H9 (cell line): ENCODE measurements around the gene ERCC6L2. TPM values are rescaled to one million over a fixed set of nuclear protein-coding genes. Genes with fewer than 3 reads are reported as not detected.

ENCODE experiments used
- DNase-seq: peaks from one replicate; pipeline ENCODE4 v3.0.0-alpha.2; 2017
- H2AFZ ChIP-seq: one replicate; pipeline ENCODE4 v1.6.1; 2013; ENCODE audit warnings: mild to moderate bottlenecking, low read length, control low read depth, moderate library complexity
- H2AK5ac ChIP-seq: 2 replicates; pipeline ENCODE4 v1.6.1; 2013; ENCODE audit warnings: low read length, control low read depth, mixed read lengths; ENCODE audit not compliant: insufficient read length
- H2BK120ac ChIP-seq: one replicate; pipeline ENCODE4 v1.6.1; 2013; ENCODE audit warnings: low read depth, mild to moderate bottlenecking, low read length, control low read depth, inconsistent platforms; ENCODE audit not compliant: poor library complexity, severe bottlenecking
- H2BK12ac ChIP-seq: 2 replicates; pipeline ENCODE4 v1.6.1; 2013; ENCODE audit warnings: low read length, control low read depth, mixed read lengths, low read depth; ENCODE audit not compliant: insufficient read length
- H2BK15ac ChIP-seq: 2 replicates; pipeline ENCODE4 v1.6.1; 2013; ENCODE audit warnings: low read depth, low read length, control low read depth
- H2BK20ac ChIP-seq: one replicate; pipeline ENCODE4 v1.6.1; 2013; ENCODE audit warnings: low read depth, mild to moderate bottlenecking, low read length, control low read depth, inconsistent platforms; ENCODE audit not compliant: poor library complexity, severe bottlenecking
- H2BK5ac ChIP-seq: 2 replicates; pipeline ENCODE4 v1.6.1; 2013; ENCODE audit warnings: low read length, control low read depth, mixed read lengths; ENCODE audit not compliant: insufficient read length
- H3K14ac ChIP-seq: 2 replicates; pipeline ENCODE4 v1.6.1; 2013; ENCODE audit warnings: low read length, control low read depth; ENCODE audit not compliant: insufficient read depth
- H3K18ac ChIP-seq: 2 replicates; pipeline ENCODE4 v1.6.1; 2013; ENCODE audit warnings: low read depth, mild to moderate bottlenecking, mixed read lengths, low read length, control low read depth; ENCODE audit not compliant: insufficient read length
- H3K23ac ChIP-seq: 2 replicates; pipeline ENCODE4 v1.6.1; 2013; ENCODE audit warnings: low read length, control low read depth, mixed read lengths, low read depth; ENCODE audit not compliant: insufficient read length
- H3K23me2 ChIP-seq: 2 replicates; pipeline ENCODE4 v1.6.1; 2013; ENCODE audit warnings: low read depth, mild to moderate bottlenecking, mixed read lengths, low read length, control low read depth; ENCODE audit not compliant: insufficient read length, poor library complexity, severe bottlenecking
- H3K27ac ChIP-seq: 2 replicates; pipeline ENCODE4 v1.5.1; 2013; ENCODE audit warnings: low read length, control low read depth, mixed read lengths, low read depth; ENCODE audit not compliant: insufficient read length
- H3K27me3 ChIP-seq: 2 replicates; pipeline ENCODE4 v1.6.1; 2013; ENCODE audit warnings: low read length, control low read depth, inconsistent platforms; ENCODE audit not compliant: insufficient read depth
- H3K4ac ChIP-seq: 2 replicates; pipeline ENCODE4 v1.6.1; 2013; ENCODE audit warnings: low read depth, mild to moderate bottlenecking, control low read depth, inconsistent platforms, low read length, moderate library complexity
- H3K4me1 ChIP-seq: 2 replicates; pipeline ENCODE4 v1.6.1; 2013; ENCODE audit warnings: low read length, control low read depth, inconsistent platforms; ENCODE audit not compliant: insufficient read depth
- H3K4me2 ChIP-seq: 2 replicates; pipeline ENCODE4 v1.6.1; 2013; ENCODE audit warnings: low read length, control low read depth, mixed read lengths; ENCODE audit not compliant: insufficient read length, insufficient read depth
- H3K56ac ChIP-seq: 2 replicates; pipeline ENCODE4 v1.6.1; 2013; ENCODE audit warnings: low read depth, mild to moderate bottlenecking, mixed read lengths, low read length, control low read depth; ENCODE audit not compliant: insufficient read length
- H3K79me1 ChIP-seq: 2 replicates; pipeline ENCODE4 v1.6.1; 2013; ENCODE audit warnings: low read depth, mild to moderate bottlenecking, moderate library complexity, low read length, control low read depth, inconsistent platforms; ENCODE audit not compliant: insufficient read depth, poor library complexity, severe bottlenecking
- H3K79me2 ChIP-seq: 2 replicates; pipeline ENCODE4 v1.6.1; 2013; ENCODE audit warnings: low read length, control low read depth, inconsistent platforms; ENCODE audit not compliant: insufficient read depth
- H3K9ac ChIP-seq: 2 replicates; pipeline ENCODE4 v1.6.1; 2013; ENCODE audit warnings: low read length, control low read depth, mixed read lengths; ENCODE audit not compliant: insufficient read length; ENCODE audit errors: extremely low read depth
- H3K9me3 ChIP-seq: one replicate; pipeline ENCODE4 v1.6.1; 2013; ENCODE audit warnings: low read depth, low read length, inconsistent platforms; ENCODE audit not compliant: control insufficient read depth
- H3T11ph ChIP-seq: one replicate; pipeline ENCODE4 v1.6.1; 2013; ENCODE audit warnings: mild to moderate bottlenecking, low read length, control low read depth, inconsistent platforms
- H4K20me1 ChIP-seq: one replicate; pipeline ENCODE4 v1.6.1; 2013; ENCODE audit not compliant: control insufficient read depth, insufficient read length, insufficient read depth
- H4K5ac ChIP-seq: 2 replicates; pipeline ENCODE4 v1.6.1; 2013; ENCODE audit warnings: low read depth, mild to moderate bottlenecking, mixed read lengths, low read length, control low read depth; ENCODE audit not compliant: insufficient read length
- H4K8ac ChIP-seq: replicated peaks from 2 replicates; pipeline ENCODE4 v1.6.1; 2013; ENCODE audit warnings: low read length, control low read depth, mixed read lengths, low read depth; ENCODE audit not compliant: insufficient read length
- H4K91ac ChIP-seq: 2 replicates; pipeline ENCODE4 v1.6.1; 2013; ENCODE audit warnings: low read depth, mild to moderate bottlenecking, moderate library complexity, mixed read lengths, low read length, control low read depth; ENCODE audit not compliant: insufficient read length
- H3K27ac Mint-ChIP-seq, 3 experiments: 2 replicates in 2 of 3; 3 replicates in 1 of 3; pipeline ENCODE4 v1.8.0; 2020 to 2021; ENCODE audit warnings: mixed read lengths in 3 of 3, mild to moderate bottlenecking in 1 of 3, moderate library complexity in 1 of 3
- H3K27me3 Mint-ChIP-seq: 2 replicates; pipeline ENCODE4 v1.8.0; 2021; ENCODE audit warnings: low read depth, mild to moderate bottlenecking, moderate library complexity, mixed read lengths
- H3K36me3 Mint-ChIP-seq, 3 experiments: 2 replicates in 2 of 3; 3 replicates in 1 of 3; pipeline ENCODE4 v1.8.0; 2020 to 2021; ENCODE audit warnings: low read depth in 3 of 3, mixed read lengths in 3 of 3; ENCODE audit not compliant: insufficient read depth in 1 of 3
- H3K4me1 Mint-ChIP-seq, 2 experiments: 2 replicates each; pipeline ENCODE4 v1.8.0; 2020; ENCODE audit warnings: mixed read lengths in 2 of 2
- H3K4me3 Mint-ChIP-seq, 2 experiments: 2 replicates in 1 of 2; 3 replicates in 1 of 2; pipeline ENCODE4 v1.8.0; 2020 to 2021; ENCODE audit warnings: mild to moderate bottlenecking in 2 of 2, mixed read lengths in 2 of 2, moderate library complexity in 1 of 2
- H3K9me3 Mint-ChIP-seq, 2 experiments: 2 replicates in 1 of 2; 3 replicates in 1 of 2; pipeline ENCODE4 v1.8.0; 2020; ENCODE audit warnings: mild to moderate bottlenecking in 2 of 2, mixed read lengths in 2 of 2, moderate library complexity in 1 of 2
- WGBS: extraction: QIAGEN DNeasy Blood & Tissue Kit; methylation state at CpG from one replicate; pipeline ENCODE4 v1.1.7; 2013; ENCODE audit warnings: missing lambda C conversion rate, low lambda C conversion rate, mixed read lengths; ENCODE audit not compliant: insufficient read length; ENCODE audit errors: extremely low coverage; 5-methylcytosine and 5-hydroxymethylcytosine counted together
- total RNA-seq: library from RNA; stranded (reverse); gene quantifications from 2 replicates; pipeline ENCODE4 v1.2.1, GENCODE V29; 2021
- TF ChIP-seq, protein P1 (sequence below): fragments of 200-600 bp; sonication (generic); conservative IDR thresholded peaks from 3 replicates; pipeline ENCODE4 v1.8.0; 2021; ENCODE audit warnings: antibody characterized with exemption, mild to moderate bottlenecking

ERCC6L2 gene
- total RNA-seq, 1 experiment from 2014 or later = 57.7 TPM

DNA sequence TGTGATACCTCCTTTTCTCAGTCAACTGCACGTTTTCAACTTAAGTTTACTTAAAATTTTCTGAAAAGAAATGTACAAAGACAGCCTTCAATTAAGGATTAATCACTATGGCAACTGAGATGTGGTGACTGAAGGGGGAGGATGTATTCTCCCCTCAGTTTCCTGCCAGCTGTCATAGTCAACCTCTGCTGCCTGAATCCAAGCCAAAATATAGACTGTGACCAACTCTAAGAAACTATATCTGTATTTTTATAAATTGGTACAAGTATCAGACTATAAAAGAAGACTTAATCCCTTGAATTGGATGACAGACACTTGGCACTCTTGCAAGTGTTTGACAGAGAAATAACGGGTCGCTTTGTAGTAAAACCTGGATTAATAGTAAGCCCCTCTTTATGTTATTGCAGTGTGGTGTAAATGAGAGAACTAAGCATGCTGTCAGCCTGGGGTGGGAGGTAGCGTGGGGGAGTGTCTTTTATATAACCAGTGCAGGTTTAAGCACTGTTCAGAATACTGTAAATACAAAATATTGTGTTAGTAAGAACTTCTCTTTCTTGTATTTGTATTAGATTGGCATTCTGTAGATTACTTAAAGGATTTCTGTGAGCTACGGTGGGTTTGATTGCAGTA lies 106.4 kb downstream of the ERCC6L2 start:
- peaks cover 2 to 11% of the 10 kb centered on the region in 2 experiments; a peak in 2 of 4 replicates for H3K4me1 Mint-ChIP-seq
- Histone ChIP-seq H3K9ac (no peak overlapping the region), H3K4me1 (0 out of 2 replicates have a peak, but pooled peaks cover 2% of the 10 kb centered on the region), H3K9me3 (no peaks in the 10 kb centered on the region), H3T11ph (no peak overlapping the region), H3K56ac (no peak overlapping the region), H2BK5ac (no peak overlapping the region), H4K20me1 (no peaks in the 10 kb centered on the region), H3K4ac (no peak overlapping the region), H3K79me2 (no peaks in the 10 kb centered on the region), H3K27me3 (no peaks in the 10 kb centered on the region), H3K27ac (no peak overlapping the region), H4K8ac (no peak overlapping the region), H3K14ac (no peak overlapping the region), H2AFZ (no peak overlapping the region), H2AK5ac (no peak overlapping the region), H2BK12ac (no peak overlapping the region), H4K91ac (no peak overlapping the region), H3K23ac (no peak overlapping the region), H4K5ac (no peak overlapping the region), H3K18ac (no peak overlapping the region), H3K79me1 (no peaks in the 10 kb centered on the region), H2BK20ac (no peak overlapping the region), H2BK15ac (no peak overlapping the region), H3K23me2 (no peaks in the 10 kb centered on the region), H2BK120ac (no peak overlapping the region), H3K4me2 (no peak overlapping the region)
- H3K27me3 Mint-ChIP-seq = no peaks in the 10 kb centered on the region
- H3K9me3 Mint-ChIP-seq = peaks cover 3 to 5% of the 10 kb centered on the region in 2 experiments; a peak in 4 of 5 replicates
- H3K27ac Mint-ChIP-seq = no peak overlapping the region; a peak in 1 of 7 replicates
- no peak overlapping the region for H3K4me3 Mint-ChIP-seq
- WGBS = no CpG with 5 or more reads among the region's 5 CpGs
- peaks cover 21 to 32% (median 32%) of the 10 kb centered on the region in 3 experiments for H3K36me3 Mint-ChIP-seq
- TF ChIP-seq, protein P1, sequence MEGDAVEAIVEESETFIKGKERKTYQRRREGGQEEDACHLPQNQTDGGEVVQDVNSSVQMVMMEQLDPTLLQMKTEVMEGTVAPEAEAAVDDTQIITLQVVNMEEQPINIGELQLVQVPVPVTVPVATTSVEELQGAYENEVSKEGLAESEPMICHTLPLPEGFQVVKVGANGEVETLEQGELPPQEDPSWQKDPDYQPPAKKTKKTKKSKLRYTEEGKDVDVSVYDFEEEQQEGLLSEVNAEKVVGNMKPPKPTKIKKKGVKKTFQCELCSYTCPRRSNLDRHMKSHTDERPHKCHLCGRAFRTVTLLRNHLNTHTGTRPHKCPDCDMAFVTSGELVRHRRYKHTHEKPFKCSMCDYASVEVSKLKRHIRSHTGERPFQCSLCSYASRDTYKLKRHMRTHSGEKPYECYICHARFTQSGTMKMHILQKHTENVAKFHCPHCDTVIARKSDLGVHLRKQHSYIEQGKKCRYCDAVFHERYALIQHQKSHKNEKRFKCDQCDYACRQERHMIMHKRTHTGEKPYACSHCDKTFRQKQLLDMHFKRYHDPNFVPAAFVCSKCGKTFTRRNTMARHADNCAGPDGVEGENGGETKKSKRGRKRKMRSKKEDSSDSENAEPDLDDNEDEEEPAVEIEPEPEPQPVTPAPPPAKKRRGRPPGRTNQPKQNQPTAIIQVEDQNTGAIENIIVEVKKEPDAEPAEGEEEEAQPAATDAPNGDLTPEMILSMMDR = no peak
- no peak for DNase-seq
